Skeletal muscle cell (primary cell): ENCODE measurements around the gene RAB4B.
"Not testable (repeated sequence)": the region's sequence is repeated elsewhere in the genome, so short reads cannot be mapped to it uniquely, and the experiment has no call there.

ENCODE experiments used
- DNase-seq: peaks from one replicate; pipeline ENCODE4 v3.0.0-alpha.2; 2010; ENCODE audit warnings: low read depth
- H3K4me3 ChIP-seq: 2 replicates; pipeline ENCODE4 v1.5.1; 2011; ENCODE audit warnings: low read depth, mild to moderate bottlenecking, control low read depth, low read length, moderate library complexity

Gene RAB4B

DNA sequence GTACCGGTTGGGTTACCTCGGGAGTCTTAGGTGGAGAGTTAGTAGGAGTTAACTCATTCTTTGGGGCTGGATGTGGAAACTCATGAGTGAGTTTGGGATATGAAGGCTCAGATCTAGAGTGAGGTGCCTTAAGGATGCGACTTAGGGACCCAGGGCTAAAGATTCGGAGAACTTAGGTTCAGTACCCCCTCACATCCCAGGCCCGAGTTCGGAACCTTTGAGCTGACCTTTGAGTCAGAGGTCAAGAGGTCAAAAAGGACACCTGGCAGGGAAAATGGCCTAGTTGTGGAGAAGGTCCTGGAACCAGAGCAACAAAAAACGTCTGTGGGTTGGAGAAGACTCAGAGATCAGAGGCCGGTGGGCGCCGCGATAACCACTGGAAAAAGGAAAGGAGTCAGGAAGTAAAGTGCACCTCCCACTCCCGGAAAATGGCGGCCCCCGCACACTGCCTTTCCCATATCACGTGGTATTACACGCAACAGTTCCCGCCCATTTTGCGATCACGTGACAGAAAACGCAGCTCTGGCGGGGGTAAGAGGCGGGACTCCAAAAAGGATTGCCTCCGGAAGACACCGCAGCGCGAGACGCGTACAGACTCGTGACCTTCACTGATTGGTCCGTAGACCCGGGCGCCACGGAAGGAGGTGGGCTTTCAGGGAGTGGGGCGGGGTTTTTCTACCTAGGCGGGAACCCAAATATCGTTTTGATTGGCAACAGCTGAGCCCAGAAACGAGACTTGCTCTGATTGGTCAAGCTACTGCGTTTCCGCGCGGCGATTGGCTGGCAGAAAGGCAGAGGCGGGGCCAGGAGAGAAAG, 27.8 kb upstream of the RAB4B start, which contains the start of gene ACTMAP:
Gene ACTMAP (minus strand): TSS at position 420 of the 816 bp plus-strand sequence. CDS start 674 bp downstream, outside the sequence.
- peak; percentile 99 for DNase-seq

DNA sequence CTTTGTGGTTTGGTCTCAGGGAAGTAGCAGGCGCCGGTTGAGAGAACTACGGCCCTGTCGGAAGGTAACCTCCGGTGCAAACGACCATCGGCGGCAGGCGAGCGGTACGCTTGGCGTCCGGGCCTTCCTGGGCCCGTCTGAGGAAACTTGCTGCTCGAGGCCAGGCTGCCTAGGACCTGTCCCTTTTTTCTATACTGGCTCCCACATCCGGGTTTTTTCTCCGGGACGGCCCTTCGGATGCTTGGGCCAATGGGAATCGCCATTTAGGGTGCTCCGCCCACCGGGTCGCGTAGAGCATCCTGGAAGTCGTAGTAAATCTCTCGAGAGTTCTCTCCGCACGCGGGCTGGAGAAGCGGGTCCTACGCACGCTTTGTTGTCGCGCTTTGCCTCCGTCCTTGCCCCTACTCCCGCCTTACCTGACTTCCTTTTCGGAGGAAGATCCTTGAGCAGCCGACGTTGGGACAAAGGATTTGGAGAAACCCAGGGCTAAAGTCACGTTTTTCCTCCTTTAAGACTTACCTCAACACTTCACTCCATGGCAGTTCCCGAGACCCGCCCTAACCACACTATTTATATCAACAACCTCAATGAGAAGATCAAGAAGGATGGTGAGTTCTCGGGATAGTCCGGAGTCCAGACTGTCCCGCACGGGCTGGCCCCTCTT, 27.0 kb upstream of the RAB4B start, which contains the start of gene SNRPA:
Gene SNRPA (plus strand): TSS at position 330 of the 664 bp plus-strand sequence. CDS start 206 bp downstream, at position 536.
- DNase-seq = peak; percentile 92
- peak within 1 kb of the TSS; percentile 90 for H3K4me3 ChIP-seq

More for the DNA sequence above, 27.8 kb upstream of the RAB4B start, which contains the start of gene ACTMAP:
- H3K4me3 ChIP-seq = peak within 1 kb of the TSS; percentile 90

DNA sequence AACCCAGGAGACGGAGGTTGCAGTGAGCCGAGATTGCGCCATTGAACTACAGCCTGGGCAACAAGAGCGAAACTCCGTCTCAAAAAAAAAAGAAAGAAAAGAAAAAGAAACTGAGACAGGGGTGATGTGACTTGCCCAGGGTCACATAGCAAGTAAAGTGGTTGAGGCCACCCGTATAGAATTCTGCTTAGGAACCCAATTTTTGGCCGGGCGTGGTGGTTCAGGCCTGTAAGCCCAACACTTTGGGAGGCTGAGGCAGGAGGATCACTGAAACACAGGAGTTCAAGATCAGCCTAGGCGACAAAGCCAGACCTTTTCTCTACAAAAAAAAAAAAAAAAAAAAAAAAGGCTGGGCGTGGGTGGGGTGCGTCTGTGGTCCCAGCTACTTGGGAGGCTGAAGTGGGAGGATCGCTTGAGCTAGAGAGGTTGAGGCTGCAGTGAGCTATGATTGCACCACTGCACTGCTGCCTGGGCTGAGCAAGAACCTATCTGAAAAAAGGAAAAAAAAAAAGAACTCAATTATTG, 25.7 kb upstream of the RAB4B start:
- H3K4me3 ChIP-seq = peak overlapping the region; percentile 90
- DNase-seq = no peak

- H3K4me3 ChIP-seq = no peak overlapping the region
- no peak for DNase-seq
Measured at GRCh38 chr19:40754611-40755247, 23.3 kb upstream of the RAB4B start.

GRCh38 chr19:40755248-40755624, 22.8 kb upstream of the RAB4B start:
- H3K4me3 ChIP-seq = no peak overlapping the region

DNA sequence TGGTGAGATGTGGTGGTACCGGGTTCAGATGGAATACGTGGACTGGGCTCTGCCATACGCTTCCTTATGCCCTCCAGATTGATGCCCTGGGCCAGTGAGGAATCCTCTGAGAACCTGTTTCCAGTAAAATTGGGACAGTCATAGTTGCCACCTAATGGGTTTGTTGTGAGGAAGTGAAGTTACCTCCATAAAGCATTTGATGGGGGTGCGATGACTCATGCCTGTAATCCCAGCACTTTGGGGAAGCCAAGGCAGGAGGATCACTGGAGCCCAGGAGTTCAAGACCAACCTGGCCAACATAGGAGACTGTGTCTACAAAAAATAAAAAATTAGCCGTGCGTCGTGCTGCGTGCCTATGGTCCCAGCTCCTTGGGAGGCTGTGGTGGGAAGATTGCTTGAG, 22.3 kb upstream of the RAB4B start:
- no peak overlapping the region for H3K4me3 ChIP-seq
- no peak for DNase-seq

More at GRCh38 chr19:40755248-40755624, 22.8 kb upstream of the RAB4B start:
- no peak for DNase-seq

DNA sequence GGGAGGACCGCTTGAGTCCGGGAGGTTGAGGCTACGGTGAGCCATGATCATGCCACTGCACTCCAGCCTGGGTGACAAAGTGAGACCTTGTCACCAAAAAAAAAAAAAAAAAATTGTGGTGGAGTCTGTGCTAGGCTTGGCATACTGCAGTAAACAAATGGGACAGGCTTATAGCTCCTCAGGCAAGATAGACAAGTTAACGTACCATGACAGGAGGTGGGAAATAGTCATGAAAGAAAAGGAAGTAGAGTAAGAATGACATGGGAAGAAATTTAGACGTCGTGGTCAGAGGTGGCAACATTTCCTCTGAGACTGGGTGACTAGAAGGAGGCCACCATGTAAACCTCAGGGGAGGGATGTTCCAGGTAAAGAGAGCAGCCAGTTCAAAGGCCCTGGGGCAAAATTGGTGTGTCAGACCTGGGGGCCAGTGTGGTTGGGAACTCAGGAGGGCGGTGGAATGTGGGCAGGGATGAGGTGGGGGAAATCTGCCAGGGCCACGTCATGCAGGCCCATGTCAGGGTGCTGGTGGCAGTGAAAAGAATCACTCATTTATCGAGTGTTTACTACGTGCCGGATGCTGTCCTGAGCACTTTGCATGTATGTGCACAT, 21.4 kb upstream of the RAB4B start:
- DNase-seq = no peak
- no peak overlapping the region for H3K4me3 ChIP-seq

GRCh38 chr19:40758491-40758890, 19.6 kb upstream of the RAB4B start:
- DNase-seq = no peak
- H3K4me3 ChIP-seq = no peak overlapping the region

DNA sequence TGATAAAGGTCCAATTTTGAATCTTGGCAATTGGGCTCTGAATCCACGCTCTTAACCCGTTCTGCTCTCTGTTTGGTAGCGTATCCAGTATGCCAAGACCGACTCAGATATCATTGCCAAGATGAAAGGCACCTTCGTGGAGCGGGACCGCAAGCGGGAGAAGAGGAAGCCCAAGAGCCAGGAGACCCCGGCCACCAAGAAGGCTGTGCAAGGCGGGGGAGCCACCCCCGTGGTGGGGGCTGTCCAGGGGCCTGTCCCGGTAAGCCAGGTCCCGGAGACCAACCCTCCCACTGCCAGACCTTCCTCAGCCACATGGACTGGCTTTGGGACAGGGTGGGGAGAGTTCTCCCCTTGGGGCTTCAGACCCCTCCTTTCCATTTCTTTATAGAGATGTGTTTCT, 18.7 kb upstream of the RAB4B start:
- H3K4me3 ChIP-seq = no peak overlapping the region
- no peak for DNase-seq

- no peak overlapping the region for H3K4me3 ChIP-seq
- no peak for DNase-seq
Measured at GRCh38 chr19:40762754-40763470, 15.1 kb upstream of the RAB4B start.

- H3K4me3 ChIP-seq = no peak overlapping the region
- DNase-seq = no peak
Measured at GRCh38 chr19:40763526-40763925, 14.5 kb upstream of the RAB4B start.

GRCh38 chr19:40763963-40764362, 14.1 kb upstream of the RAB4B start:
- DNase-seq = no peak
- H3K4me3 ChIP-seq = no peak overlapping the region

DNA sequence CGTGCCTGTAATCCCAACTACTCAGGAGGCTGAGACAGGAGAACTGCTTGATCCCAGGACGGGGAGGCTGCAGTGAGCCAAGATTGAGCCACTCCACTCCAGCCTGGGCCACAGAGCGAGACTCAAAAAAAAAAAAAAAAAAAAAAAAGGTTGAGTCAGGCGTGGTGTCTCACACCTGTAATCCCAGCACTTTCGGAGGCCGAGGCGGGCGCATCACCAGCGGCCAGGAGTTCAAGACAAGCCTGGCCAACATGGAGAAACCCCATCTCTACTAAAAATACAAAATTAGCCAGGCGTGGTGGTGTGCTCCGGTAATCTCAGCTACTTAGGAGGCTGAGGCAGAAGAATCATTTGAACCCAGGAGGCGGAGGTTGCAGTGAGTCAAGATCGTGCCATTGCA, 11.7 kb upstream of the RAB4B start:
- not testable (repeated sequence) for DNase-seq, H3K4me3 ChIP-seq

DNA sequence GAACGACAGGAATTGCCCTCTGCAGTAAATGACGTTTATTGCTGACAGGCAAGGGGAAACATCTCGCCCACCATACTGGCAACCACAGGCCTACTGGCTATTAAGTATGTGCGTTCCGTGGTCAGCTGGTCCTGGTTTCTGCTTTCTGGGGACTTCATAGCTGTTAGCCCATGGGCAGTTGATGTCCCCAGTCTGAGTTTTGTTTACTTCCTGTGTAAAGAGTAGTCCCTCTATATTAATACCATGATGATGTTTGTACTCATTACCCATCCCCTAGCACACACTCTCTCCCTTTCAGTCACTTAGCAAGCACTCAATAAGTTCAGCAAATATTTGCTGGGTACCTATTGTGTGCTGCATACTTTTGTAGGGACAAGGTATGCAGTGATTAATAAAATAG, 9.2 kb upstream of the RAB4B start:
- H3K4me3 ChIP-seq = no peak overlapping the region
- DNase-seq = no peak

DNA sequence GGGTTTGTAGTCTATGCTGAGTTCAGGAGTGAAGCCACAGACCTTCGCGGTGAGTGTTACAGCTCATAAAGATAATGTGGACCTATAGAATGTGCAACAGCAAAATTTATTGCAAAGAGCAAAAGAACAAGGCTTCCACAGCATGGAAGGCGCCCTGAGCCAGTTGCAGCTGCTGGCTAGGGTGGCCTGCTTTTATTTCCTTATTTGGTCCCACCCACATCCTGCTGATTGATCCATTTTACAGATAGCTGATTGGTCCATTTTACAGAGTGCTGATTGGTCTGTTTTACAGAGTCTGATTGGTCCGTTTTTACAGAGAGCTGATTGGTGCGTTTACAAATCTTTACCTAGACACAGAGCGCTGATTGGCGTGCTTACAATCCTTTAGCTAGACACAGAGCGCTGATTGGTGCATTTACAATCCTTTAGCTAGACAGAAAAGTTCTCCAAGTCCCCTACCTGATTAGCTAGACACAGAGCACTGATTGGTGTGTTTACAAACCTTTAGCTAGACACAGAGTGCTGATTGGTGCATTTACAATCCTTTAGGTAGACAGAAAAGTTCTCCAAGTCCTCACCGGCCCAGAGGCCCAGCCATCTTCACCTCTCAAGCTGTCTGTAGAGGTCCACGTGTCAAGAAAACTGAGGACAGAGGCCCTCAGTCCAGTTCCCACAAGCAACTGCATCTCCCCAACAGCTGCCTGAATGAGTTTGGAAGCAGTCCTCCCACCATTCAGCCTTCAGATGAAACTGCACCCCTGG, 6.8 kb upstream of the RAB4B start:
- not testable (repeated sequence) for DNase-seq, H3K4me3 ChIP-seq

- DNase-seq = no peak
- H3K4me3 ChIP-seq = no peak within 1 kb of the TSS
Measured at GRCh38 chr19:40774916-40775631, 3.0 kb upstream of the RAB4B start, which contains the start of gene MIA. Gene MIA, plus strand, starts transcription at chr19:40775521. Its CDS starts 22 bp downstream, at chr19:40775543.

DNA sequence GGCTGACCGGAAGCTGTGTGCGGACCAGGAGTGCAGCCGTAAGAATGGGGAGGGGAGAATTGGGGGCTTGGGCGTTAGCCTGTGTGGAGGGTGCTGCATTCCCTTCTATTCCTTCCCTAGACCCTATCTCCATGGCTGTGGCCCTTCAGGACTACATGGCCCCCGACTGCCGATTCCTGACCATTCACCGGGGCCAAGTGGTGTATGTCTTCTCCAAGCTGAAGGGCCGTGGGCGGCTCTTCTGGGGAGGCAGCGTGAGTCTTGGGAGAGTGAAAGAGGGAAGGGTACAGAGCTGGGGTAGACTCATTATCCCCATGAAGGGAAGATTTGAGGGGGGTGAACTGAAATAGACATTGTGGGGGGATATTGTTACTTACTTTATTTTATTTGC, 2.4 kb upstream of the RAB4B start:
- DNase-seq = no peak
- no peak overlapping the region for H3K4me3 ChIP-seq

DNA sequence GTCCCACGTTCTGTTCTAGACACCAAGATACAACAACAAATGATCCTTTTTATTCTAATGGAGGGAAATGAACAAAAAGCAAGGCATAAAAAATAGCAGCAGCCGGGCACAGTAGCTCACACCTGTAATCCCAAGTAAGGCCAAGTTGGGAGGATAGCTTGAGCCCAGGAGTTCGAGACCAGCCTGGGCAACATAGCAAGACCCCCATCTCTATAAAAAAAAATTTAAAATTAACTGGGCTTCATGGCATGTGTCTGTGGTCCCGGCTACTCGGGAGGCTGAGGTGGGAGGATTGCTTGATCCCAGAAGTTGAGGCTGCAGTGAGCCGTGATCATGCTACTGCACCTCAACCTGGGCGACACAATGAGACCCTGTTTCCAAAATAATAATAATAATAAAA, 1.7 kb upstream of the RAB4B start:
- DNase-seq = no peak
- H3K4me3 ChIP-seq = no peak overlapping the region
